Measurements from ENCODE around the gene WDR81. TPM values are rescaled to one million over a fixed set of nuclear protein-coding genes. Genes with fewer than 3 reads are reported as not detected.

WDR81 gene
- total and polyA plus RNA-seq, 2 donors (not counting 1 experiment from before 2014, with no cell fraction given), result 52.7 to 102 TPM

- Histone ChIP-seq H3K9ac (ENCODE audit: low read length) (no peak overlapping the region), H3K4me3 (ENCODE audit: control extremely low read depth in 1 of 5, extremely low read depth in 1 of 5, insufficient read depth in 1 of 5, low read depth in 2 of 5, low read length in 4 of 5) (no peak overlapping the region), H3K4me2 (replicated peaks; ENCODE audit: low read depth, low read length, poor library complexity, severe bottlenecking) (peak overlapping the region; percentile 49), H3K79me2 (ENCODE audit: control insufficient read depth, insufficient read depth, low read length) (peaks cover 4% of the 10 kb centered on the region), H3K9me3 (ENCODE audit: control extremely low read depth in 1 of 3, control insufficient read depth in 2 of 3, insufficient read depth in 1 of 3, low read length in 2 of 3) (peaks cover 0 to 2% (median 0%) of the 10 kb centered on the region in 3 donors), H3K4me1 (ENCODE audit: control insufficient read depth in 2 of 2, insufficient read depth in 2 of 2, low read length in 2 of 2) (peaks cover 14 to 34% of the 10 kb centered on the region in 2 donors), H3K27ac (ENCODE audit: low read length in 2 of 2) (peak overlapping the region; percentile 49 to 64), H3K27me3 (replicated peaks in 1 of 4; ENCODE audit: control extremely low read depth in 1 of 4, control insufficient read depth in 3 of 4, insufficient read depth in 4 of 4, low read length in 3 of 4) (no peaks in the 10 kb centered on the region), H4K20me1 (ENCODE audit: control insufficient read depth, insufficient read depth, low read length, poor library complexity, severe bottlenecking) (peaks cover 48% of the 10 kb centered on the region), H2AFZ (ENCODE audit: insufficient read depth, low read depth, low read length, poor library complexity, severe bottlenecking) (peak overlapping the region; percentile 3), H3K36me3 (replicated peaks in 1 of 2; ENCODE audit: control extremely low read depth in 1 of 2, control insufficient read depth in 1 of 2, extremely low read depth in 1 of 2, insufficient read depth in 2 of 2, low read length in 1 of 2) (peaks cover 0 to 53% of the 10 kb centered on the region in 2 experiments)
- H3K27ac Mint-ChIP-seq, result peak overlapping the region; percentile 95
- POLR2A ChIA-PET, result interaction anchor here (1.1 to 4.9 kb wide), 10 partner anchors 8 to 97 kb away, joined by 3 to 33 read pairs (median 17); partner anchors contain the start of genes RPA1, SERPINF1, SMYD4 and WDR81
- H3K9me3 Mint-ChIP-seq (ENCODE audit: insufficient read depth), result no peaks in the 10 kb centered on the region
- WGBS (ENCODE audit: insufficient coverage), result 1% methylated on average over 11 of the region's 11 CpGs
- H3K4me3 Mint-ChIP-seq, result peak overlapping the region; percentile 72
- intact Hi-C loops (cut with micrococcal nuclease), result loop anchor here (1.0 to 2.0 kb wide), 3 partner anchors 9 to 38 kb away; partner anchors contain the start of genes SERPINF1 and WDR81
- CTCF ChIA-PET, result interaction anchor here (0.9 to 5.6 kb wide), 10 partner anchors 8 to 84 kb away, joined by 3 to 61 read pairs (median 4); no protein-coding TSS in a partner anchor
- TF ChIP-seq EZH2 (IDR thresholded peaks at IDR 0.05; ENCODE audit: borderline replicate concordance, insufficient read depth, low read depth, low read length, poor library complexity, severe bottlenecking), result no peak
- ATAC-seq (ENCODE audit: low read depth), result peak; percentile 88
- no peaks in the 10 kb centered on the region for H3K27me3 Mint-ChIP-seq
- H3K4me1 Mint-ChIP-seq, result peaks cover 45% of the 10 kb centered on the region
- DNase-seq, result peak; percentile 60
Measured at GRCh38 chr17:1732833-1733321, 8.4 kb downstream of the WDR81 start.

GRCh38 chr17:1733759-1734158, 9.3 kb downstream of the WDR81 start:
- H3K4me1 ChIP-seq (ENCODE audit: control insufficient read depth in 2 of 2, insufficient read depth in 2 of 2, low read length in 2 of 2), result peaks cover 14 to 28% of the 10 kb centered on the region in 2 donors
- H4K20me1 ChIP-seq (ENCODE audit: control insufficient read depth, insufficient read depth, low read length, poor library complexity, severe bottlenecking), result peaks cover 45% of the 10 kb centered on the region
- Mint-ChIP-seq H3K4me1 (peaks cover 40% of the 10 kb centered on the region), H3K4me3 (peak overlapping the region; percentile 37), H3K27ac (peak overlapping the region; percentile 63), H3K9me3 (ENCODE audit: insufficient read depth) (no peaks in the 10 kb centered on the region), H3K27me3 (no peaks in the 10 kb centered on the region)
- H3K79me2 ChIP-seq (ENCODE audit: control insufficient read depth, insufficient read depth, low read length), result no peaks in the 10 kb centered on the region
- DNase-seq (no peak), ATAC-seq (ENCODE audit: low read depth) (no peak)
- H3K9me3 ChIP-seq (ENCODE audit: control extremely low read depth in 1 of 3, control insufficient read depth in 2 of 3, insufficient read depth in 1 of 3, low read length in 2 of 3), result peaks cover 0 to 2% (median 0%) of the 10 kb centered on the region in 3 donors
- ChIA-PET POLR2A (interaction anchor here (1.2 to 4.9 kb wide), 9 partner anchors 9 to 96 kb away, joined by 3 to 33 read pairs (median 19); partner anchors contain the start of genes RPA1, SERPINF1, SMYD4 and WDR81), CTCF (interaction anchor here (1.2 to 5.6 kb wide), 5 partner anchors 9 to 85 kb away, joined by 3 to 61 read pairs (median 6); no protein-coding TSS in a partner anchor)
- H3K27ac ChIP-seq (ENCODE audit: low read length in 2 of 2), result no peak overlapping the region
- no peak overlapping the region for H3K9ac ChIP-seq (ENCODE audit: low read length)
- intact Hi-C loops (cut with micrococcal nuclease), result loop anchor here (1.0 to 2.0 kb wide), 2 partner anchors 29 to 38 kb away; partner anchors contain the start of gene SERPINF1
- no peaks in the 10 kb centered on the region for H3K27me3 ChIP-seq (replicated peaks in 1 of 4; ENCODE audit: control extremely low read depth in 1 of 4, control insufficient read depth in 3 of 4, insufficient read depth in 4 of 4, low read length in 3 of 4)
- no peak overlapping the region for H3K4me3 ChIP-seq (ENCODE audit: control extremely low read depth in 1 of 5, extremely low read depth in 1 of 5, insufficient read depth in 1 of 5, low read depth in 2 of 5, low read length in 4 of 5)
- WGBS (ENCODE audit: insufficient coverage), result 93% methylated on average over 38 of the region's 38 CpGs
- H2AFZ ChIP-seq (ENCODE audit: insufficient read depth, low read depth, low read length, poor library complexity, severe bottlenecking), result no peak overlapping the region
- peaks cover 0 to 52% of the 10 kb centered on the region in 2 experiments for H3K36me3 ChIP-seq (replicated peaks in 1 of 2; ENCODE audit: control extremely low read depth in 1 of 2, control insufficient read depth in 1 of 2, extremely low read depth in 1 of 2, insufficient read depth in 2 of 2, low read length in 1 of 2)
- TF ChIP-seq, protein P1, sequence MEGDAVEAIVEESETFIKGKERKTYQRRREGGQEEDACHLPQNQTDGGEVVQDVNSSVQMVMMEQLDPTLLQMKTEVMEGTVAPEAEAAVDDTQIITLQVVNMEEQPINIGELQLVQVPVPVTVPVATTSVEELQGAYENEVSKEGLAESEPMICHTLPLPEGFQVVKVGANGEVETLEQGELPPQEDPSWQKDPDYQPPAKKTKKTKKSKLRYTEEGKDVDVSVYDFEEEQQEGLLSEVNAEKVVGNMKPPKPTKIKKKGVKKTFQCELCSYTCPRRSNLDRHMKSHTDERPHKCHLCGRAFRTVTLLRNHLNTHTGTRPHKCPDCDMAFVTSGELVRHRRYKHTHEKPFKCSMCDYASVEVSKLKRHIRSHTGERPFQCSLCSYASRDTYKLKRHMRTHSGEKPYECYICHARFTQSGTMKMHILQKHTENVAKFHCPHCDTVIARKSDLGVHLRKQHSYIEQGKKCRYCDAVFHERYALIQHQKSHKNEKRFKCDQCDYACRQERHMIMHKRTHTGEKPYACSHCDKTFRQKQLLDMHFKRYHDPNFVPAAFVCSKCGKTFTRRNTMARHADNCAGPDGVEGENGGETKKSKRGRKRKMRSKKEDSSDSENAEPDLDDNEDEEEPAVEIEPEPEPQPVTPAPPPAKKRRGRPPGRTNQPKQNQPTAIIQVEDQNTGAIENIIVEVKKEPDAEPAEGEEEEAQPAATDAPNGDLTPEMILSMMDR (IDR thresholded peaks at IDR 0.05), result no peak
- no peak for TF ChIP-seq EZH2 (IDR thresholded peaks at IDR 0.05; ENCODE audit: borderline replicate concordance, insufficient read depth, low read depth, low read length, poor library complexity, severe bottlenecking)
- peak overlapping the region; percentile 49 for H3K4me2 ChIP-seq (replicated peaks; ENCODE audit: low read depth, low read length, poor library complexity, severe bottlenecking)
